Fibroblast of skin of scalp (primary cell): Measurements from ENCODE around the gene AP1S2.

Experiments used
- DNase-seq: peaks from one replicate; pipeline ENCODE4 v3.0.0-alpha.2; 2013

Gene AP1S2

DNA sequence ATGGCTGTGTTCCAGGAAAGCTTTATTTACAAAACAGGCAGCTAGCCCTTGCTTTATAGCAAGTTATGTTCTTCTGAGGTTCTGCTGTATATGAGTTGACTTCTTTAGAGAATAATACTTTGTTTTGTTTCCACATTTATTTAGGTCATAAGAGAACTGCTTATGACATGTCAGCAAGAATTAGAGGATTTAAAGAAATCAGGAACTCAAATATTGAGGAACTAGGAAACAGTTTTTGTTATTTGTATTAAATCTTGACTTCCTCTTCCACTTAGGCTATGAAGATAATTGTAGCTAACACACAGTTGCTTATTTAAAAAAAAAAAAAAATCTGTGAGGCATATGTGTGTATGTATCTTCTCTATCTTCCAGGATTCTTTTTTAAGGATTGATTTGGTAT, 50.0 kb downstream of the AP1S2 start:
- DNase-seq, result no peak

DNA sequence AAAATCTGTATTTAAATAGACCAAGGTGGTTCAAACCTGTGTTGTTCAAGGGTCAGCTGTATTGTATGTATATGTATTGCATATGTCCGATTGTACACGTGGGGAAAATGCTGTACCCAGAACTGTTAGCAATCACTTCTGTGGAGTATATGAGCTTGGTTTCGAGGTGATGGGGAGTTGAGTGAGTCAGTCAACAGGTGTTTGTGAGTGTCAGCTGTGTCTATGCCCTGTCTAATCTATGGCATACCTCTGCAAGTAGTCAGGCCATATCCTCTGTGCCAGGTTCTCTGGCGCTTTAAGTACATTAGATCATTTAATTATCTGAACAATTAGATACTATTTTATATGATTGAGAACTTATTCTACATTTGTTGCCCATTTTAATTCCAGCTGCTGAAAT, 56.9 kb downstream of the AP1S2 start:
- DNase-seq, result no peak

DNA sequence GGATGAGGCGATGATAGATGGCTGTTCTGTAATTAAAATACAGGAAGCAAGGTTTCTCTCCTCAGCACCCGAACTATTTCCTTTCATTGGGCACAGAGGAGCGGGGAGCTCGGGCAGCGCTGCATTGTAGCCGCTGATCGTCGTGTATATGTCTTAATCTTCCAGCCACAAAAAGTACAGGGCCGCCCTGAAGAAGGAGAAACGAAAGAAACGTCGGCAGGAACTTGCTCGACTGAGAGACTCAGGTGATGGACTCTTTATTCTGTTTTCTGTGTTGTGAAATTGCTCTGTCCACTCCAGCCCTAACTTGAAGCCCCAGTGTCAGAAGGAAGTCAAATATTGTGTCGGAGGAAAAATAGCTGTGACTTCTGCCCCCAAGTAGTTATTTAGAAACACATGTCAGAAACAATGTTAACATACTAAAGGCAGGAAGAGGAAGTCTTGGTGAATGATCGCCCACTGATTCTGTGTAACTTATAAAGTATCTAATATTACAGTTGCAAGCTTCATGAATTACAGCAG, 63.8 kb downstream of the AP1S2 start:
- DNase-seq, result peak; percentile 0

DNA sequence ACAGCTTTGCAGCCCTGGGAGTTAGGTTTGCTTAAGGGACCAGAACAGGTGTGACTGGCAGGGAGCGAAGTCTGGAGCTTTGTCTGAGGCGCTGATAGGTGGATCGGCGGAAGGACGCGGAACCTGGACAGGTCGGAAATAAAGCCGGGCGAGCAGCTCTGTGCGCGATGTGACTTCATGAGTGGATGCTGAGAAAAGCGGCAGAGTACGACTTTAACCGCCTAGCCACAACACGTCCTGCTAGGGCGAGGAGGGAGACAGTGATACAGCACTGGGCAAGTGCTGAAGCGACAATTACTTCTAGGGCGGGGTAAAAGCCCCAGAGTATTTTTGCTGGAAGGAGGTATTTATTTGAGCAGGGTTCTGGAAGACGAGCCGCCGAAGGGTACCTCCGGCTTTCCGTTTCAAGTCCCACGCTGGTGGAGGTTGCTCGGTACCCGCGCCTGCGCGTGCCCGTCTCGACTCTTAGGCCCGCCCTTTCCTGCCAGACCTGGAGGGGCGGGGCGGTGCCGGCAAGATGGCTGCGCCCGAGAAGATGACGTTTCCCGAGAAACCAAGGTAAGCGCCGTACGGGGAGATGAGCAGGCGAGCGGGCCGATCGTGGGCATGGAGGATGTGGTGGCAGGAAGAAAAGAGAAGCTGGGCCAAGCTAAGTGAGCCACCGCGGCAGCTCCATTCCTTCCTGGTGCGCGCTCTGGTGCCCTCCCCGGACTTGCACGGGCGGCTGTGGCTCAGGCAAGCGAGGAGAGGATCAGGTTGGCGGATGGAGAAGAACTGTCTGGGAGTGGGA, 64.4 kb downstream of the AP1S2 start, which contains the start of gene ZRSR2:
Gene ZRSR2, plus strand, starts transcription at position 506 of the 790 bp plus-strand sequence. Its CDS starts 12 bp downstream, at position 518.
- peak; percentile 66 for DNase-seq

DNA sequence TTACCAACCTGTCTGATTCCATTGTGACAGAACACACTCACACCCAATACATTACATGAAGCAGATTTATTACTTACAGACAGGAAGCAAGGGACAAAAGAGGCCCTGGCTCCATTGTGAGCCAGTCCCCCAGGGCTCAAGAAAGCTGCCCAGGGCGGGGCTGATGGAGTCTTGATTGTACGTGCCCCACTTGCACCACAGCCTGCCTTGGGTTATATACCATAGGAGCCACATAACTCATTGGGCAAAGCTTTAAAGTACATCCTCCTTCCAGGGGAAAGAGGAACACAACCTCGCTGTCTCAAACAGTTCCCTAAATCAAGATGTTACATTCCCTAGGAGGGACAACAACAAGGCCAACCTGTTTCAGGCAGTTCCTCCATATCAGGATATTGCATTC, 67.7 kb downstream of the AP1S2 start:
- no peak for DNase-seq

DNA sequence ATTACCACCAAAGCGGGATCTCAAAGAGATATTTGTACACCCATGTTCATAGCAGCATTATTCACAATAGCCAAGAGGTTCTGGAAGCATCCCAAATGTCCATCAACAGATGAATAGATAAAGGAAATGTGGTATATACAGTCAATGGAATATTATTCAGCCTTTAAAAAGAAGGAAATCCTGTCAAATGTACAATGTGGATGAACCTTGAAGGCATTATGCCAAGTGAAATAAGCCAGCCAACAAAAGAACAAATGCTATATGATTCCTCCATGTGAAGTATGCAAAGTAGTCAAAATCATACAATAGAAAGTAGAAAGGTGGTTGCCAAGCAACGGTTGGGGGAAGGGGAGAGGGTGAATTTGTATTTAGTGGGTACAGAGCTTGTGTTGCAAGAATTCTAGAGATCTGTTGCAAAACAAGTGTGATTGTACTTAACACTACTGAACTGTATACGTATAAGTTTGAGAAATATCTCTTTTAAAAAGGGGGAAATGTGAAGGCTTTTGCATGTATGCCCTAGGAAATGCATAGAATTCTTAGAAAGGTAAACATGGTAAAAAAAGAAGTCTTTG, 69.3 kb downstream of the AP1S2 start:
- DNase-seq, result no peak

DNA sequence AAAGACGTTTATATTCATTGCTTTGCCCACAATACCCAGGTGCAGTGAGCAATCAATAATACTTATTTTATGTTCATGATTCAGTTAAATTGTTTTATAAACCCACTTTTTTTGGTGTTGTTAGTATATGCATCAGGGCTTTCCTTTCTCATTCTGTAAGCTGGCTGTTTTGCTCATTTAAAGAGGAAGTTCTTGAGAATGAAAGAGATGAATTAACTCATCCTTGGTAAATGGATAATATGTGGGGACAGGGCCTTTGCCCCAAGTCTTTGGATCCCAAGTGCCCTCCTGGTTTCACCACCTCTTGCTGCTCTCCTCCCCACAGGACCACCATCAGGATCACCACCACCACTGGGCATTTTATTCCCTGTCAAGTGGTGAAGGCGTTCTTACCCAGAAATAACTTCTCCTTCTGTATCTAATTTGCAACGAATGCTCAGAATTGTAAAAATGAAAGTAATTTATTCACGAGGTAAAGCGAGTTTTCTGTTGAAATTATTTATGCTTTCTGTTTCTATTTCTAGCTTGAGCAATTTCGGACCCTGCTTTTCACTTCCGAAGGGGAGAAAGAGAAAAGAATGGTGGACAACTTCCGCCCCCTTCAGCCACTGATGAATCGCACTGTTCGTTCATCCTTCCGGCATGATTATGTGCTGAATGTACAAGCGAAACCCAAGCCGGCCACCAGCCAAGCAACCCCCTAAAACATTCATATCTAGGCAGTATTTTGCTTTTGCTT, 72.5 kb downstream of the AP1S2 start:
- no peak for DNase-seq
